Endothelial cell of umbilical vein (primary cell): ENCODE measurements around the gene EZR. TPM values are rescaled to one million over a fixed set of nuclear protein-coding genes. Genes with fewer than 3 reads are reported as not detected.

Source experiments
- BruUV-seq: library from RNA; stranded (reverse); fragments of 400-500 nt; replicated peaks from 2 replicates; lab custom pipeline; 2021; lab: Mats Ljungman, UMichigan
- CTCF ChIA-PET: fragments of 300-600, 350-600 bp; sonication (Branson Sonifier 250); formaldehyde crosslinking; loops from one replicate; lab custom pipeline; 2021; ENCODE audit warnings: antibody characterized with exemption, inconsistent platforms; lab: Charles Lee
- POLR2A ChIA-PET: fragments of 300-600, 350-600 bp; sonication (Branson Sonifier 250); formaldehyde crosslinking; loops from one replicate; lab custom pipeline; 2021; ENCODE audit warnings: antibody characterized with exemption, inconsistent platforms; lab: Charles Lee
- DNase-seq: peaks from one replicate; pipeline ENCODE4 v3.0.0-alpha.2; 2011; ENCODE audit warnings: low read depth, low spot score
- FAIRE-seq: peaks from 2 replicates; lab custom pipeline; 2011; peaks lifted over from hg19 to GRCh38; lab: Jason Lieb, UNC
- H2AFZ ChIP-seq: 2 replicates; pipeline ENCODE4 v1.6.0; 2012; ENCODE audit warnings: low read depth, low read length, control low read depth, inconsistent platforms
- H3K27ac ChIP-seq: 2 replicates; pipeline ENCODE4 v1.5.1; 2011; ENCODE audit warnings: low read depth, mild to moderate bottlenecking, control low read depth, low read length, moderate library complexity; ENCODE audit not compliant: insufficient read depth
- H3K27me3 ChIP-seq, 2 experiments: 2 replicates each; pipeline versions ENCODE4 v1.6.0 to v1.6.1; 2011; ENCODE audit warnings: low read length in 2 of 2, mixed read lengths in 1 of 2; ENCODE audit not compliant: control insufficient read depth in 2 of 2, insufficient read depth in 2 of 2
- H3K36me3 ChIP-seq, 2 experiments: 2 replicates in 1 of 2; 3 replicates in 1 of 2; pipeline ENCODE4 v1.5.1; 2011; ENCODE audit warnings: low read length in 2 of 2, mild to moderate bottlenecking in 1 of 2, moderate library complexity in 1 of 2; ENCODE audit not compliant: control insufficient read depth in 2 of 2, insufficient read depth in 2 of 2; ENCODE audit errors: extremely low read depth in 1 of 2
- H3K4me1 ChIP-seq: 3 replicates; pipeline ENCODE4 v1.5.1; 2011; ENCODE audit warnings: mild to moderate bottlenecking, low read length; ENCODE audit not compliant: control insufficient read depth, insufficient read depth; ENCODE audit errors: extremely low read depth
- H3K4me2 ChIP-seq: 2 replicates; pipeline ENCODE4 v1.6.1; 2011; ENCODE audit warnings: low read length, control low read depth, mixed read lengths; ENCODE audit not compliant: insufficient read depth
- H3K4me3 ChIP-seq, 3 experiments: fragments of 200-600 bp in 1 of 3; sonication (generic), shearing (Covaris generic) in 1 of 3; replicated peaks in 1 of 3; 2 replicates each; pipeline ENCODE4 v1.5.1; 2011 to 2016; ENCODE audit warnings: control low read depth in 3 of 3, low read length in 3 of 3, mild to moderate bottlenecking in 2 of 3, inconsistent platforms in 1 of 3, low read depth in 1 of 3, moderate library complexity in 1 of 3; ENCODE audit not compliant: insufficient read depth in 1 of 3
- H3K79me2 ChIP-seq: 2 replicates; pipeline ENCODE4 v1.6.0; 2012; ENCODE audit warnings: low read length, inconsistent platforms; ENCODE audit not compliant: control insufficient read depth, insufficient read depth
- H3K9ac ChIP-seq: replicated peaks from 2 replicates; pipeline ENCODE3; 2011; ENCODE audit warnings: low read length, control low read depth; ENCODE audit not compliant: insufficient read depth; ENCODE audit errors: extremely low read depth
- H3K9me1 ChIP-seq: replicated peaks from 3 replicates; pipeline ENCODE4 v1.6.0; 2011; ENCODE audit warnings: mild to moderate bottlenecking, low read length; ENCODE audit not compliant: control insufficient read depth, insufficient read depth; ENCODE audit errors: extremely low read depth
- H3K9me3 ChIP-seq: replicated peaks from 2 replicates; pipeline ENCODE4 v1.5.1; 2012; ENCODE audit warnings: low read length, inconsistent platforms; ENCODE audit not compliant: control insufficient read depth, insufficient read depth
- H4K20me1 ChIP-seq: replicated peaks from 2 replicates; pipeline ENCODE3; 2011; ENCODE audit warnings: mild to moderate bottlenecking, low read length; ENCODE audit not compliant: control insufficient read depth, insufficient read depth; ENCODE audit errors: extremely low read depth
- CTCF ChIP-seq, 2 donors: IDR thresholded peaks; 1 replicate in 1 of 2; 2 replicates in 1 of 2; pipeline ENCODE4 v1.5.1; 2011; ENCODE audit warnings: low read length in 2 of 2, mild to moderate bottlenecking in 2 of 2, moderate library complexity in 2 of 2, control low read depth in 1 of 2, inconsistent platforms in 1 of 2, low read depth in 1 of 2; ENCODE audit not compliant: insufficient read depth in 1 of 2; ENCODE audit errors: extremely low read depth in 1 of 2
- EZH2 ChIP-seq: IDR thresholded peaks from 2 replicates; pipeline ENCODE4 v1.6.1; 2012; ENCODE audit warnings: borderline replicate concordance, low read depth, mild to moderate bottlenecking, moderate library complexity, low read length, inconsistent platforms; ENCODE audit not compliant: severe bottlenecking
- FOS ChIP-seq: IDR thresholded peaks from 2 replicates; pipeline ENCODE4 v1.6.1; 2011; ENCODE audit warnings: mild to moderate bottlenecking, low read length, moderate library complexity, borderline replicate concordance; ENCODE audit not compliant: insufficient read depth
- GATA2 ChIP-seq: IDR thresholded peaks from 2 replicates; pipeline ENCODE4 v1.7.0; 2011; ENCODE audit warnings: low read depth, mild to moderate bottlenecking, moderate library complexity, mixed read lengths, low read length; ENCODE audit not compliant: insufficient read length, insufficient read depth
- JUN ChIP-seq: IDR thresholded peaks from 2 replicates; pipeline ENCODE4 v1.6.1; 2011; ENCODE audit warnings: borderline replicate concordance, low read depth; ENCODE audit not compliant: insufficient read length, insufficient read depth
- MAX ChIP-seq: IDR thresholded peaks from 2 replicates; pipeline ENCODE4 v1.6.1; 2011; ENCODE audit not compliant: insufficient read depth, insufficient read length
- dilution Hi-C: fragments of 300-500 bp; cut with MboI; formaldehyde crosslinking; loops from one replicate; pipeline ENCODE4 v1.15.0; 2019; ENCODE audit warnings: low sequenced_read_pairs; ENCODE audit not compliant: extremely low pct_ligation_motif_present
- intact Hi-C: fragments of 100-400 bp; cut with micrococcal nuclease; formaldehyde crosslinking; loops from one replicate; pipeline ENCODE4 v1.10.0; 2022
- polyA plus RNA-seq, 4 experiments: library from polyadenylated mRNA; depleted of rRNA in 3 of 4; stranded (reverse) in 3 of 4; unstranded in 1 of 4; fragments of >200 nt; gene quantifications; 2 replicates each; pipeline versions ENCODE4 v1.2.1 to v1.2.3, GENCODE V29; 2011 to 2012; ENCODE audit warnings: missing spikeins in 1 of 4
- total RNA-seq: library from RNA; stranded (reverse); gene quantifications from 2 replicates; pipeline ENCODE4 v1.2.3, GENCODE V29; 2021

Gene EZR
- total and polyA plus RNA-seq, 2 donors (not counting 3 experiments of a cell fraction or from before 2014, with no cell fraction given), result 58.5 to 108 TPM

GRCh38 chr6:158831571-158831970 lies 12.4 kb upstream of the EZR start:
- no TSS peak for BruUV-seq
- TF ChIP-seq JUN (no peak), CTCF (IDR thresholded peaks at IDR 0.05; ENCODE audit: extremely low read depth in 1 of 2, insufficient read depth in 1 of 2, low read depth in 1 of 2, low read length in 2 of 2) (no peak), FOS (no peak), EZH2 (no peak), MAX (no peak), GATA2 (no peak)
- H3K4me1 ChIP-seq, result no peaks in the 10 kb centered on the region
- no peak for DNase-seq
- no peak for FAIRE-seq
- no peaks in the 10 kb centered on the region for H3K9me3 ChIP-seq
- H3K27me3 ChIP-seq, result peaks cover 2% of the 10 kb centered on the region in 2 experiments
- no peak overlapping the region for H3K27ac ChIP-seq
- no peaks in the 10 kb centered on the region for H3K9me1 ChIP-seq
- no peak overlapping the region for H3K4me2 ChIP-seq
- no peaks in the 10 kb centered on the region for H4K20me1 ChIP-seq
- H2AFZ ChIP-seq, result no peak overlapping the region
- dilution Hi-C loops, result no loop called here
- H3K4me3 ChIP-seq, result no peak overlapping the region
- H3K9ac ChIP-seq, result no peak overlapping the region
- POLR2A ChIA-PET, result no interaction called here
- intact Hi-C loops, result no loop called here
- no peaks in the 10 kb centered on the region for H3K36me3 ChIP-seq
- no peaks in the 10 kb centered on the region for H3K79me2 ChIP-seq
- CTCF ChIA-PET, result interaction anchor here (2.0 kb wide), 1 partner anchor 139 kb away, joined by 4 read pairs; no protein-coding TSS in a partner anchor
